GM23248 (cell line): Measurements from ENCODE around the gene ATP8B3. TPM values are rescaled to one million over a fixed set of nuclear protein-coding genes. Genes with fewer than 3 reads are reported as not detected.

ENCODE experiments used
- DNase-seq: peaks from one replicate; pipeline ENCODE4 v3.0.0-alpha.2; 2015
- H2AFZ ChIP-seq: fragments of 200-600 bp; sonication (generic); 2 replicates; pipeline ENCODE4 v1.6.1; 2016; ENCODE audit warnings: antibody characterized with exemption
- H3F3A ChIP-seq: fragments of 200-600 bp; sonication (generic); 2 replicates; pipeline ENCODE4 v1.6.1; 2016; ENCODE audit warnings: mild to moderate bottlenecking, antibody characterized with exemption, mixed run types; ENCODE audit not compliant: insufficient read depth
- H3K27ac ChIP-seq: fragments of 200-600 bp; sonication (generic); 2 replicates; pipeline ENCODE4 v1.5.1; 2016; ENCODE audit warnings: mild to moderate bottlenecking
- H3K27me3 ChIP-seq: fragments of 200-600 bp; sonication (generic); replicated peaks from 2 replicates; pipeline ENCODE4 v1.6.1; 2016; ENCODE audit warnings: mild to moderate bottlenecking; ENCODE audit not compliant: insufficient read depth
- H3K36me3 ChIP-seq: fragments of 200-600 bp; sonication (generic); 2 replicates; pipeline ENCODE4 v1.6.1; 2016; ENCODE audit warnings: low read depth, mild to moderate bottlenecking
- H3K4me1 ChIP-seq: fragments of 200-600 bp; sonication (generic); 2 replicates; pipeline ENCODE4 v1.6.1; 2016; ENCODE audit warnings: mild to moderate bottlenecking; ENCODE audit not compliant: insufficient read depth
- H3K4me2 ChIP-seq: fragments of 200-600 bp; sonication (generic); one replicate; pipeline ENCODE4 v1.6.1; 2016; ENCODE audit warnings: mild to moderate bottlenecking; ENCODE audit not compliant: unreplicated experiment
- H3K4me3 ChIP-seq: fragments of 200-600 bp; sonication (generic); 2 replicates; pipeline ENCODE4 v1.5.1; 2016; ENCODE audit warnings: mild to moderate bottlenecking
- H3K79me2 ChIP-seq: fragments of 200-600 bp; sonication (generic); 2 replicates; pipeline ENCODE4 v1.6.1; 2016; ENCODE audit warnings: mild to moderate bottlenecking; ENCODE audit not compliant: insufficient read depth
- H3K9ac ChIP-seq: fragments of 200-600 bp; sonication (generic); 2 replicates; pipeline ENCODE4 v1.6.1; 2016; ENCODE audit warnings: mild to moderate bottlenecking
- H3K9me2 ChIP-seq: fragments of 200-600 bp; sonication (generic); 2 replicates; pipeline ENCODE4 v1.6.1; 2016; ENCODE audit warnings: mixed run types, mild to moderate bottlenecking, moderate library complexity; ENCODE audit not compliant: insufficient read depth
- H3K9me3 ChIP-seq: fragments of 200-600 bp; sonication (generic); one replicate; pipeline ENCODE4 v1.6.1; 2017; ENCODE audit warnings: low read depth
- H4K20me1 ChIP-seq: fragments of 200-600 bp; sonication (generic); 2 replicates; pipeline ENCODE4 v1.6.0; 2016; ENCODE audit not compliant: insufficient read depth
- EZH2 ChIP-seq: fragments of 200-600 bp; sonication (generic); IDR thresholded peaks from 2 replicates; pipeline ENCODE4 v1.6.1; 2018; ENCODE audit warnings: antibody characterized with exemption, mild to moderate bottlenecking; ENCODE audit not compliant: insufficient read depth, poor library complexity, severe bottlenecking
- EZH2phosphoT487 ChIP-seq: fragments of 200-600 bp; sonication (generic); IDR thresholded peaks from 2 replicates; pipeline ENCODE4 v1.6.1; 2018; ENCODE audit warnings: antibody characterized with exemption, moderate library complexity, mild to moderate bottlenecking, low read depth; ENCODE audit not compliant: insufficient read depth
- WGBS, 2 experiments: methylation state at CpG; one replicate each; pipeline ENCODE4 v1.1.6; 2015 to 2017; ENCODE audit warnings: low lambda C conversion rate in 2 of 2, low coverage in 1 of 2; ENCODE audit errors: missing lambda C conversion rate in 2 of 2; 5-methylcytosine and 5-hydroxymethylcytosine counted together
- in situ Hi-C: fragments of 300-500 bp; cut with MboI; formaldehyde crosslinking; loops from 2 replicates; pipeline ENCODE4 v1.15.0; 2020
- polyA plus RNA-seq: library from polyadenylated mRNA; unstranded; fragments of >200 nt; fragmentation: Nextera tagmentation; extraction: Ambion mirVana; gene quantifications from 2 replicates; pipeline ENCODE4 v1.2.1, GENCODE V29; 2016
- total RNA-seq: library from RNA; depleted of rRNA; stranded (reverse); fragments of >200 nt; shearing (Covaris generic); gene quantifications from 2 replicates; pipeline ENCODE4 v1.2.3, GENCODE V29; 2014

ATP8B3 gene
- total and polyA plus RNA-seq, 2 experiments from 2014 or later = 0.32 to 1.8 TPM

- H3K9me3 ChIP-seq = no peaks in the 10 kb centered on the region
- H3K27me3 ChIP-seq = no peaks in the 10 kb centered on the region
- H3K79me2 ChIP-seq = peaks cover 100% of the 10 kb centered on the region
- no peaks in the 10 kb centered on the region for H3K9me2 ChIP-seq
- H3K36me3 ChIP-seq = no peaks in the 10 kb centered on the region
- H3F3A ChIP-seq = no peaks in the 10 kb centered on the region
- H4K20me1 ChIP-seq = no peaks in the 10 kb centered on the region
- H3K4me1 ChIP-seq = no peaks in the 10 kb centered on the region
- no peak overlapping the region for H3K27ac ChIP-seq
- no peak for DNase-seq
- no peak overlapping the region for H3K4me3 ChIP-seq
- no peak overlapping the region for H3K9ac ChIP-seq
- 68 to 74% methylated on average over 11 of the region's 11 CpGs for WGBS, 2 experiments
- in situ Hi-C loops = no loop called here
- no peak overlapping the region for H2AFZ ChIP-seq
- no peak overlapping the region for H3K4me2 ChIP-seq
- no peak for TF ChIP-seq EZH2
- no peak for TF ChIP-seq EZH2phosphoT487
Measured at GRCh38 chr19:1837222-1837565, 25.1 kb upstream of the ATP8B3 start.

- H4K20me1 ChIP-seq = no peaks in the 10 kb centered on the region
- in situ Hi-C loops = no loop called here
- no peaks in the 10 kb centered on the region for H3K4me1 ChIP-seq
- H3K9me2 ChIP-seq = no peaks in the 10 kb centered on the region
- peaks cover 99% of the 10 kb centered on the region for H3K79me2 ChIP-seq
- H3K27ac ChIP-seq = no peak overlapping the region
- TF ChIP-seq EZH2 (no peak), EZH2phosphoT487 (no peak)
- WGBS, 2 experiments = 91 to 92% methylated on average over 31 of the region's 31 CpGs
- H3K27me3 ChIP-seq = no peaks in the 10 kb centered on the region
- no peaks in the 10 kb centered on the region for H3K36me3 ChIP-seq
- H3K4me3 ChIP-seq = no peak overlapping the region
- no peaks in the 10 kb centered on the region for H3K9me3 ChIP-seq
- no peak overlapping the region for H3K4me2 ChIP-seq
- H3K9ac ChIP-seq = no peak overlapping the region
- H3F3A ChIP-seq = no peaks in the 10 kb centered on the region
- DNase-seq = no peak
- H2AFZ ChIP-seq = no peak overlapping the region
Measured at GRCh38 chr19:1836458-1837221, 24.6 kb upstream of the ATP8B3 start.

GRCh38 chr19:1833540-1833939, 21.5 kb upstream of the ATP8B3 start:
- no peaks in the 10 kb centered on the region for H4K20me1 ChIP-seq

GRCh38 chr19:1832046-1832663, 20.1 kb upstream of the ATP8B3 start:
- 88 to 89% methylated on average over 26 of the region's 26 CpGs for WGBS, 2 experiments
- in situ Hi-C loops = no loop called here

More at GRCh38 chr19:1833540-1833939, 21.5 kb upstream of the ATP8B3 start:
- H3K79me2 ChIP-seq = peaks cover 93% of the 10 kb centered on the region
- H3K4me1 ChIP-seq = no peaks in the 10 kb centered on the region
- H3K27ac ChIP-seq = no peak overlapping the region
- WGBS, 2 experiments = 82 to 90% methylated on average over 13 to 14 of the region's 15 CpGs
- H3F3A ChIP-seq = no peaks in the 10 kb centered on the region
- H3K9me3 ChIP-seq = no peaks in the 10 kb centered on the region
- TF ChIP-seq EZH2 = no peak
- no peak for TF ChIP-seq EZH2phosphoT487
- no peak overlapping the region for H2AFZ ChIP-seq
- H3K9ac ChIP-seq = no peak overlapping the region
- in situ Hi-C loops = no loop called here
- no peaks in the 10 kb centered on the region for H3K27me3 ChIP-seq
- no peaks in the 10 kb centered on the region for H3K9me2 ChIP-seq
- no peak overlapping the region for H3K4me3 ChIP-seq
- DNase-seq = no peak
- no peaks in the 10 kb centered on the region for H3K36me3 ChIP-seq
- no peak overlapping the region for H3K4me2 ChIP-seq

More at GRCh38 chr19:1832046-1832663, 20.1 kb upstream of the ATP8B3 start:
- Histone ChIP-seq H2AFZ (no peak overlapping the region), H3F3A (no peaks in the 10 kb centered on the region), H3K36me3 (no peaks in the 10 kb centered on the region), H3K79me2 (peaks cover 79% of the 10 kb centered on the region), H3K4me1 (no peaks in the 10 kb centered on the region), H4K20me1 (no peaks in the 10 kb centered on the region), H3K27me3 (no peaks in the 10 kb centered on the region), H3K9ac (no peak overlapping the region), H3K4me3 (no peak overlapping the region), H3K9me3 (no peaks in the 10 kb centered on the region), H3K27ac (no peak overlapping the region), H3K9me2 (no peaks in the 10 kb centered on the region), H3K4me2 (no peak overlapping the region)
- DNase-seq = no peak
- TF ChIP-seq EZH2phosphoT487 (no peak), EZH2 (no peak)
